Keratinocyte (primary cell): Measurements from ENCODE around the gene PRSS53. TPM values are rescaled to one million over a fixed set of nuclear protein-coding genes. Genes with fewer than 3 reads are reported as not detected.

Experiments used
- DNase-seq: peaks from one replicate; pipeline ENCODE4 v3.0.0-alpha.2; 2011; ENCODE audit warnings: low read depth, missing footprints, low spot score
- FAIRE-seq: peaks from 2 replicates; lab custom pipeline; 2011; peaks lifted over from hg19 to GRCh38; lab: Jason Lieb, UNC
- H2AFZ ChIP-seq: 2 replicates; pipeline ENCODE4 v1.6.0; 2012; ENCODE audit warnings: low read length, control low read depth, inconsistent platforms; ENCODE audit not compliant: control insufficient read depth
- H3K27ac ChIP-seq: 2 replicates; pipeline ENCODE4 v1.5.1; 2011; ENCODE audit warnings: low read length; ENCODE audit not compliant: control insufficient read depth, insufficient read depth
- H3K27me3 ChIP-seq: 3 replicates; pipeline ENCODE4 v1.6.0; 2011; ENCODE audit warnings: low read length; ENCODE audit not compliant: control insufficient read depth, insufficient read depth; ENCODE audit errors: extremely low read depth
- H3K36me3 ChIP-seq, 2 experiments: 2 replicates in 1 of 2; 3 replicates in 1 of 2; pipeline ENCODE4 v1.5.1; 2011; ENCODE audit warnings: low read length in 2 of 2, mild to moderate bottlenecking in 1 of 2; ENCODE audit not compliant: control insufficient read depth in 2 of 2, insufficient read depth in 2 of 2; ENCODE audit errors: extremely low read depth in 1 of 2
- H3K4me1 ChIP-seq: 3 replicates; pipeline ENCODE4 v1.5.1; 2011; ENCODE audit warnings: low read length; ENCODE audit not compliant: control insufficient read depth, insufficient read depth; ENCODE audit errors: extremely low read depth
- H3K4me2 ChIP-seq: 3 replicates; pipeline ENCODE4 v1.6.0; 2011; ENCODE audit warnings: low read depth, low read length; ENCODE audit not compliant: control insufficient read depth, insufficient read depth; ENCODE audit errors: extremely low read depth
- H3K4me3 ChIP-seq, 3 experiments: fragments of 200-600 bp in 1 of 3; sonication (generic) in 1 of 3; 2 replicates in 2 of 3; 3 replicates in 1 of 3; pipeline ENCODE4 v1.5.1; 2011 to 2016; ENCODE audit warnings: low read length in 3 of 3, mild to moderate bottlenecking in 3 of 3, control low read depth in 2 of 3, inconsistent platforms in 1 of 3, low read depth in 1 of 3, mixed read lengths in 1 of 3, mixed run types in 1 of 3, moderate library complexity in 1 of 3; ENCODE audit not compliant: control insufficient read depth in 2 of 3, insufficient read depth in 2 of 3; ENCODE audit errors: extremely low read depth in 1 of 3
- H3K79me2 ChIP-seq: 2 replicates; pipeline ENCODE4 v1.6.0; 2012; ENCODE audit warnings: low read length; ENCODE audit not compliant: control insufficient read depth, insufficient read depth
- H3K9ac ChIP-seq: 3 replicates; pipeline ENCODE4 v1.6.0; 2011; ENCODE audit warnings: low read length; ENCODE audit not compliant: control insufficient read depth, insufficient read depth; ENCODE audit errors: extremely low read depth
- H3K9me1 ChIP-seq: 3 replicates; pipeline ENCODE4 v1.6.0; 2011; ENCODE audit warnings: low read length; ENCODE audit not compliant: control insufficient read depth, insufficient read depth; ENCODE audit errors: extremely low read depth
- H3K9me3 ChIP-seq: 2 replicates; pipeline ENCODE4 v1.5.1; 2012; ENCODE audit warnings: low read depth, low read length; ENCODE audit not compliant: control insufficient read depth
- H4K20me1 ChIP-seq: 3 replicates; pipeline ENCODE4 v1.6.0; 2011; ENCODE audit warnings: low read length; ENCODE audit not compliant: control insufficient read depth, insufficient read depth; ENCODE audit errors: extremely low read depth
- EZH2 ChIP-seq: IDR thresholded peaks from one replicate; pipeline ENCODE4 v1.6.1; 2012; ENCODE audit warnings: inconsistent platforms, mild to moderate bottlenecking, low read length, moderate library complexity
- dilution Hi-C: fragments of 300-500 bp; cut with MboI; formaldehyde crosslinking; loops from one replicate; pipeline ENCODE4 v1.7.0; 2020; ENCODE audit warnings: low sequenced_read_pairs; ENCODE audit not compliant: extremely low pct_ligation_motif_present
- polyA plus RNA-seq, 5 experiments: library from polyadenylated mRNA; depleted of rRNA in 3 of 5; stranded (reverse) in 3 of 5; stranded (forward) in 1 of 5; unstranded in 1 of 5; fragments of >200 nt; gene quantifications; 1 replicate in 1 of 5; 2 replicates in 3 of 5; 3 replicates in 1 of 5; pipeline versions ENCODE4 v1.2.1 to v1.2.3, GENCODE V29; 2011 to 2012; ENCODE audit warnings: missing spikeins in 2 of 5, low read depth in 1 of 5, low replicate concordance in 1 of 5
- TF ChIP-seq, protein P1 (sequence below), 3 experiments: IDR thresholded peaks in 1 of 3; conservative IDR thresholded peaks in 1 of 3; optimal IDR thresholded peaks in 1 of 3; 2 replicates in 2 of 3; 3 replicates in 1 of 3; pipeline versions ENCODE3 to v1.5.1; 2011; ENCODE audit warnings: low read length in 3 of 3, mild to moderate bottlenecking in 3 of 3, moderate library complexity in 2 of 3, control low read depth in 1 of 3, inconsistent platforms in 1 of 3; ENCODE audit not compliant: insufficient read depth in 2 of 3; ENCODE audit errors: extremely low read depth in 1 of 3

The PRSS53 gene
- polyA plus RNA-seq, 1 donor (not counting 4 experiments of a cell fraction or from before 2014, with no cell fraction given) = 0.50 TPM

DNA sequence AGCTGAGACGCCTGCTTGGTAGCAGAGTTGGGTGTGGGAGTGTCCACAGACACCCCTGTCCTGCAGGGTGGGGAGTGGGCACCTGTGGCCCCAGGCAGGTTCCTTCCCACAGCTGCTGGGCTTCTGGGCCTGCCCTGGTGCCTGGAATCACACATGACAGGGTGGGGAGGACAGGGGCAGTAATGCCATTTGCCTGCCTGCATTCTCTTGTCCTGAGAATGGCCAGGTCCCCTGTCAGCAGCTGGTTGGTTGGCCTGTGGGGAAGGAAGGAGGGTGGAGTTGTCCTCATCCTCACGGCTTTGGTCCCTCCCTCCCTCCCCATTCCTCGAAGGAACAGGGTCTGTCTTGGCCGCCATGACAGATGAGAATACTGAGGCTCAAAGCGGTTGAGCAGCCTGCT is 5.2 kb downstream of the PRSS53 start:
- Histone ChIP-seq H3K27me3 (no peaks in the 10 kb centered on the region), H3K36me3 (peaks cover 12 to 21% of the 10 kb centered on the region in 2 experiments), H3K9ac (no peak overlapping the region), H3K4me3 (no peak overlapping the region), H3K79me2 (peaks cover 24% of the 10 kb centered on the region), H4K20me1 (no peaks in the 10 kb centered on the region), H3K9me3 (no peaks in the 10 kb centered on the region), H2AFZ (no peak overlapping the region), H3K9me1 (no peaks in the 10 kb centered on the region), H3K4me2 (no peak overlapping the region), H3K4me1 (peaks cover 9% of the 10 kb centered on the region), H3K27ac (no peak overlapping the region)
- dilution Hi-C loops = no loop called here
- FAIRE-seq = no peak
- TF ChIP-seq EZH2 = no peak
- TF ChIP-seq, protein P1, sequence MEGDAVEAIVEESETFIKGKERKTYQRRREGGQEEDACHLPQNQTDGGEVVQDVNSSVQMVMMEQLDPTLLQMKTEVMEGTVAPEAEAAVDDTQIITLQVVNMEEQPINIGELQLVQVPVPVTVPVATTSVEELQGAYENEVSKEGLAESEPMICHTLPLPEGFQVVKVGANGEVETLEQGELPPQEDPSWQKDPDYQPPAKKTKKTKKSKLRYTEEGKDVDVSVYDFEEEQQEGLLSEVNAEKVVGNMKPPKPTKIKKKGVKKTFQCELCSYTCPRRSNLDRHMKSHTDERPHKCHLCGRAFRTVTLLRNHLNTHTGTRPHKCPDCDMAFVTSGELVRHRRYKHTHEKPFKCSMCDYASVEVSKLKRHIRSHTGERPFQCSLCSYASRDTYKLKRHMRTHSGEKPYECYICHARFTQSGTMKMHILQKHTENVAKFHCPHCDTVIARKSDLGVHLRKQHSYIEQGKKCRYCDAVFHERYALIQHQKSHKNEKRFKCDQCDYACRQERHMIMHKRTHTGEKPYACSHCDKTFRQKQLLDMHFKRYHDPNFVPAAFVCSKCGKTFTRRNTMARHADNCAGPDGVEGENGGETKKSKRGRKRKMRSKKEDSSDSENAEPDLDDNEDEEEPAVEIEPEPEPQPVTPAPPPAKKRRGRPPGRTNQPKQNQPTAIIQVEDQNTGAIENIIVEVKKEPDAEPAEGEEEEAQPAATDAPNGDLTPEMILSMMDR (optimal IDR thresholded peaks at IDR 0.05 in 1 of 3, IDR thresholded peaks at IDR 0.05 in 1 of 3, conservative IDR thresholded peaks at IDR 0.05 in 1 of 3; ENCODE audit: extremely low read depth in 1 of 3, insufficient read depth in 2 of 3, low read length in 3 of 3) = no peak
- no peak for DNase-seq

DNA sequence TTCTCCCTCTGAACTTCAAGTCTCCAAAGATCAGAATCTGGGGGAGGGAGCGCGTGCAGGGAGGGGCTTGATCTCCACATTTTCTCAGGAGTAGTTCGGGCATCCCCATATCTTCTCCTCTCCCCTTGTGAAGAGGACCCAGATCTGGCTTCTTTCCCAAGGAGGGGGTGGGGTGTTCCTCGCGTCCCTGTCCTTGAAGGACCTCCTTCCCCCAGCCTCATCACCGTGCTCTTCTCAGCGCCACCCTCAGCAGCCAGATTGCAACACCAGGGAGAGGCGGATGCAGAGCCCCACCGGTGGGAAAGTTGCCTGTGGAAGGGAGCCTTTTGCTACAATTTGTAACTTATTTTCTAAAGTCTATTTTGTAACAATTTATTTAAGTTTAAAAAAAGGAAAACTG is 5.7 kb downstream of the PRSS53 start:
- peaks cover 9% of the 10 kb centered on the region for H3K4me1 ChIP-seq
- dilution Hi-C loops = no loop called here
- no peak overlapping the region for H3K27ac ChIP-seq
- TF ChIP-seq, protein P1 (optimal IDR thresholded peaks at IDR 0.05 in 1 of 3, IDR thresholded peaks at IDR 0.05 in 1 of 3, conservative IDR thresholded peaks at IDR 0.05 in 1 of 3; ENCODE audit: extremely low read depth in 1 of 3, insufficient read depth in 2 of 3, low read length in 3 of 3) = no peak
- TF ChIP-seq EZH2 = no peak
- H4K20me1 ChIP-seq = no peaks in the 10 kb centered on the region
- DNase-seq (no peak), FAIRE-seq (no peak)
- peaks cover 13 to 21% of the 10 kb centered on the region in 2 experiments for H3K36me3 ChIP-seq
- H3K79me2 ChIP-seq = peaks cover 27% of the 10 kb centered on the region
- no peak overlapping the region for H3K9ac ChIP-seq
- H3K9me3 ChIP-seq = no peaks in the 10 kb centered on the region
- no peak overlapping the region for H3K4me3 ChIP-seq
- H3K9me1 ChIP-seq = no peaks in the 10 kb centered on the region
- no peaks in the 10 kb centered on the region for H3K27me3 ChIP-seq
- no peak overlapping the region for H3K4me2 ChIP-seq
- H2AFZ ChIP-seq = no peak overlapping the region
